Muscle layer of duodenum (tissue), 2 donors: ENCODE results near the gene TMEM101.

Experiments
- H3K27ac ChIP-seq: one replicate; pipeline ENCODE4 v1.7.0; 2013; ENCODE audit warnings: mild to moderate bottlenecking, low read length
- H3K27me3 ChIP-seq: one replicate; pipeline ENCODE4 v1.7.0; 2013; ENCODE audit warnings: low read depth, mild to moderate bottlenecking, control low read depth, low read length
- H3K36me3 ChIP-seq, 2 donors: one replicate each; pipeline ENCODE4 v1.7.0; 2013; ENCODE audit warnings: low read length in 2 of 2, control low read depth in 1 of 2, mild to moderate bottlenecking in 1 of 2; ENCODE audit not compliant: insufficient read depth in 2 of 2, control insufficient read depth in 1 of 2
- H3K4me1 ChIP-seq, 2 donors: one replicate each; pipeline ENCODE4 v1.7.0; 2013; ENCODE audit warnings: low read length in 2 of 2, mild to moderate bottlenecking in 2 of 2, control low read depth in 1 of 2, moderate library complexity in 1 of 2; ENCODE audit not compliant: insufficient read depth in 2 of 2, control insufficient read depth in 1 of 2
- H3K4me3 ChIP-seq, 2 donors: one replicate each; pipeline ENCODE4 v1.7.0; 2013; ENCODE audit warnings: low read length in 2 of 2, low read depth in 1 of 2, mild to moderate bottlenecking in 1 of 2
- H3K9me3 ChIP-seq, 2 donors: one replicate each; pipeline ENCODE4 v1.7.0; 2013; ENCODE audit warnings: low read length in 2 of 2, control low read depth in 1 of 2, mild to moderate bottlenecking in 1 of 2; ENCODE audit not compliant: control insufficient read depth in 1 of 2
- donor health status: healthy.

TMEM101 gene

DNA sequence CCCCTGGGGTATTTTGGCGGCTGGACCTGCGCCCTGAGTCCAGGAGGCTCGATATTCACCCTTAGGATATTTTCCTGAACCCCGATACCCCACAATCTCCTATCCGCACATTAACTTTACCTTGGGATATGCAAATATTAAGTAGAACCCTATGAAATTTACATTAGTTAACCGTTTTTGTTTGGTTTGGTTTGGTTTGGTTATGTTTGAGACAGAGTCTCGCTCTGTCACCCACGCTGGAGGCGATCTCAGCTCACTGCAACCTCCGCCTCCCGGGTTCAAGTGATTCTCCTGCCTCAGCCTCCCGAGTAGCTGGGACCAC is 19.7 kb downstream of the TMEM101 start:
- H3K4me3 ChIP-seq: peak overlapping the region in 1 of 2 donors; percentile 47
- no peak overlapping the region for H3K27ac ChIP-seq
- H3K27me3 ChIP-seq: peaks cover 17% of the 10 kb centered on the region
- peaks cover 0 to 8% of the 10 kb centered on the region in 2 donors for H3K4me1 ChIP-seq
- no peaks in the 10 kb centered on the region for H3K9me3 ChIP-seq
- no peaks in the 10 kb centered on the region for H3K36me3 ChIP-seq

GRCh38 chr17:43994272-43995149 is 20.3 kb downstream of the TMEM101 start:
- Histone ChIP-seq H3K36me3 (no peaks in the 10 kb centered on the region), H3K4me3 (peak overlapping the region in 1 of 2 donors; percentile 47), H3K4me1 (peaks cover 0 to 8% of the 10 kb centered on the region in 2 donors), H3K27me3 (peaks cover 17% of the 10 kb centered on the region), H3K9me3 (no peaks in the 10 kb centered on the region), H3K27ac (no peak overlapping the region)

DNA sequence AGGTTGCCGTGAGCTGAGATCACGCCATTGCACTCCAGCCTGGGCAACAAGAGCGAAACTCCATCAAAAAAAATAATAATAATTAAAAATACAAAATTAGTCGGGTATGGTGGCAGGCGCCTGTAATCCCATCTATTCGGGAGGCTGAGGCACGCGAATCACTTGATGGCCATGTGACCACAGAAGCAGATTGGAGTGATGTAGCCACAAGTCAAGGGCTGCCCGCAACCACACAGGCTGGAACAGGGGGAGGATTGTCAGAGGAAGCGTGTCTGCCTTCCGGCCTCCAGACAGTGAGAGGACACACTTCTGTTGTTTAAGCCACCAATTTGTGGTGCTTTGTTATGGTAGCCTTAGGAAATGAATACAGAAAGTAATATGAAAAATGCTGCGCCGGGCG is 22.1 kb downstream of the TMEM101 start:
- Histone ChIP-seq H3K4me1 (peaks cover 0 to 8% of the 10 kb centered on the region in 2 donors), H3K4me3 (no peak overlapping the region), H3K9me3 (no peaks in the 10 kb centered on the region), H3K27me3 (peaks cover 17% of the 10 kb centered on the region), H3K27ac (no peak overlapping the region), H3K36me3 (no peaks in the 10 kb centered on the region)

DNA sequence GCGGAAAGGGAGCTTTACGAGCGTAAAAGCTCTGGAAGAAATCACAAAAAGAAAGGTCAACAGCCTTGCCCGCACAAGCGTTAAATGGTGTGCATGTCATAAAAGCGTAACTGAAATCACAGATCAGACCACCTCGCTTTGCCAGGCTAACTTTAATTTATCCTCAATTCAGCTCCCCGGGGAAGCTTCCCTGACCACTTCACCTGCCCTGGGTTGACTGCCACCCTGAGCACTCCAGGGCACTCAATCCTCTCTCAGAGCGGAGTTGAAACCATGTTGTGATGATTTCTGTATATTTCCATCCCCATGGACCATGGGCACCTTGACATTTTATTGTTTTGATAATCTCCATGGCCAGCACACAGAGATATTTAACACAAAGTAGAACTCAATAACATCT is 26.5 kb downstream of the TMEM101 start:
- no peaks in the 10 kb centered on the region for H3K9me3 ChIP-seq
- no peak overlapping the region for H3K4me3 ChIP-seq
- H3K4me1 ChIP-seq: peaks cover 0 to 9% of the 10 kb centered on the region in 2 donors
- H3K36me3 ChIP-seq: no peaks in the 10 kb centered on the region
- H3K27me3 ChIP-seq: peaks cover 5% of the 10 kb centered on the region
- H3K27ac ChIP-seq: no peak overlapping the region

GRCh38 chr17:43987131-43988021 is 27.4 kb downstream of the TMEM101 start:
- H3K9me3 ChIP-seq: no peaks in the 10 kb centered on the region
- no peak overlapping the region for H3K27ac ChIP-seq
- H3K36me3 ChIP-seq: no peaks in the 10 kb centered on the region
- no peak overlapping the region for H3K4me3 ChIP-seq
- peaks cover 13% of the 10 kb centered on the region for H3K27me3 ChIP-seq
- H3K4me1 ChIP-seq: peaks cover 0 to 9% of the 10 kb centered on the region in 2 donors

- peaks cover 0 to 9% of the 10 kb centered on the region in 2 donors for H3K4me1 ChIP-seq
- no peak overlapping the region for H3K27ac ChIP-seq
- H3K4me3 ChIP-seq: no peak overlapping the region
- no peaks in the 10 kb centered on the region for H3K9me3 ChIP-seq
- peaks cover 18% of the 10 kb centered on the region for H3K27me3 ChIP-seq
- H3K36me3 ChIP-seq: no peaks in the 10 kb centered on the region
Observed at GRCh38 chr17:43986225-43986981, 28.4 kb downstream of the TMEM101 start.

DNA sequence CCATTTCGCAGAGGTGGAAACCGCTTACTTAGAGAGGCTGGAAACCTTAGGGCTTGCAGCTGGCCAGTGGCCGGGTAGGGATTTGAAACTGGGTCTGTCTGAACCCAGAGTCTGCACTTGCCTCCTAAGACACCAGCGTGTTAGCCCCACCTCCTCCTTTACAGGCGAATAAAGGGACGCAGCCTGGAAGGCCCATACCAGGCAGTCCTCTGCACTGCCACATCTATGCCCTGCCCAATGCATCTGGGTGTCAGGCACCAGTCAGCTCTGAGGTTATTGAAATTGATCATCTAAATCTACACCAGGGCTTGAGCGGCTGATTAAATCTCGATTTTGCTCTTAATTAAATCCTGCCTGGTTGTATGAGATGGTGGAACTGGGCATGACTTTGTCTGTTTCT is 30.2 kb downstream of the TMEM101 start:
- peaks cover 0 to 9% of the 10 kb centered on the region in 2 donors for H3K4me1 ChIP-seq
- peak overlapping the region; percentile 7 to 64 for H3K4me3 ChIP-seq
- no peaks in the 10 kb centered on the region for H3K36me3 ChIP-seq
- H3K27me3 ChIP-seq: peaks cover 22% of the 10 kb centered on the region
- H3K27ac ChIP-seq: no peak overlapping the region
- H3K9me3 ChIP-seq: no peaks in the 10 kb centered on the region

GRCh38 chr17:43983515-43984411 is 31.0 kb downstream of the TMEM101 start:
- no peaks in the 10 kb centered on the region for H3K9me3 ChIP-seq
- no peak overlapping the region for H3K27ac ChIP-seq
- no peaks in the 10 kb centered on the region for H3K36me3 ChIP-seq
- H3K4me1 ChIP-seq: peaks cover 0 to 9% of the 10 kb centered on the region in 2 donors
- peaks cover 22% of the 10 kb centered on the region for H3K27me3 ChIP-seq
- H3K4me3 ChIP-seq: peak overlapping the region in 1 of 2 donors; percentile 64

DNA sequence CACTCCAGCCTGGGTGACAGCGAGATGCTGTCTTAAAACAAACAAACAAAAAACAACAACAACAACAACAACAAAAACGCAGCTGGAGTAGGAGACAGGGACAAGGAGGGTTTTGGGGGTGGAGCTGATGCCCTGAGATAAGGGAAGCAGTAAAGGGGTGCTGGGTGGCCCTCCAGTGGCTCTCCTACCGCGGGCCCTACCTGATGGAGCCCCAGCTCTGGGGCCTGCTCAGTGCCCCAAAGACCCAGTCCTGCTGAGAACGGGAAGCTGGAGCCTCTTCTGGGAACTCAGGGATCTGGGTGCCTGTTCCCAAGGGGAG is 31.6 kb downstream of the TMEM101 start:
- Histone ChIP-seq H3K9me3 (no peaks in the 10 kb centered on the region), H3K4me1 (peaks cover 0 to 9% of the 10 kb centered on the region in 2 donors), H3K4me3 (peak overlapping the region in 1 of 2 donors; percentile 64), H3K27me3 (peaks cover 22% of the 10 kb centered on the region), H3K36me3 (no peaks in the 10 kb centered on the region), H3K27ac (no peak overlapping the region)

GRCh38 chr17:43982171-43982570 is 32.6 kb downstream of the TMEM101 start:
- H3K27ac ChIP-seq: no peak overlapping the region
- peaks cover 22% of the 10 kb centered on the region for H3K27me3 ChIP-seq
- H3K36me3 ChIP-seq: no peaks in the 10 kb centered on the region
- no peak overlapping the region for H3K4me3 ChIP-seq
- no peaks in the 10 kb centered on the region for H3K9me3 ChIP-seq
- peaks cover 0 to 9% of the 10 kb centered on the region in 2 donors for H3K4me1 ChIP-seq
